Cardiac muscle cell (in vitro differentiated cells and primary cell): ENCODE data around the gene PCNX2. TPM values are rescaled to one million over a fixed set of nuclear protein-coding genes. Genes with fewer than 3 reads are reported as not detected.

Experiments
- DNase-seq, 2 donors: peaks; one replicate each; pipeline versions ENCODE4 v3.0.0 to v3.0.0-alpha.2; 2010 to 2017; ENCODE audit warnings: low read depth in 1 of 2, low spot score in 1 of 2
- H3K27ac ChIP-seq: fragments of 200-600 bp; sonication (generic); 2 replicates; pipeline ENCODE4 v1.5.1; 2016
- H3K27me3 ChIP-seq: fragments of 200-600 bp; sonication (generic); 2 replicates; pipeline ENCODE4 v1.6.0; 2016; ENCODE audit warnings: control low read depth
- H3K36me3 ChIP-seq: fragments of 200-600 bp; sonication (generic); 2 replicates; pipeline ENCODE4 v1.5.1; 2016; ENCODE audit warnings: control low read depth
- H3K4me1 ChIP-seq: fragments of 200-600 bp; sonication (generic); 2 replicates; pipeline ENCODE4 v1.8.1; 2017; ENCODE audit warnings: low read depth, mild to moderate bottlenecking, mixed run types
- H3K4me3 ChIP-seq: fragments of 200-600 bp; sonication (generic); 2 replicates; pipeline ENCODE4 v1.5.1; 2016; ENCODE audit warnings: mild to moderate bottlenecking
- H3K9me3 ChIP-seq: fragments of 200-600 bp; sonication (generic); 2 replicates; pipeline ENCODE4 v1.5.1; 2017; ENCODE audit warnings: low read depth, mild to moderate bottlenecking, control low read depth
- polyA plus RNA-seq: library from polyadenylated mRNA; unstranded; fragments of >200 nt; fragmentation: Nextera tagmentation; extraction: Ambion mirVana; gene quantifications from 2 replicates; pipeline ENCODE4 v1.2.1, GENCODE V29; 2016
- total RNA-seq: library from RNA; depleted of rRNA; stranded (reverse); fragments of >200 nt; gene quantifications from 2 replicates; pipeline ENCODE4 v1.2.3, GENCODE V29; 2016
- TF ChIP-seq, protein P1 (sequence below): IDR thresholded peaks from 2 replicates; pipeline ENCODE4 v1.5.1; 2012; ENCODE audit warnings: low read depth, mild to moderate bottlenecking, low read length

Gene PCNX2
- total and polyA plus RNA-seq, 2 experiments from 2014 or later = 3.9 to 5.1 TPM

DNA sequence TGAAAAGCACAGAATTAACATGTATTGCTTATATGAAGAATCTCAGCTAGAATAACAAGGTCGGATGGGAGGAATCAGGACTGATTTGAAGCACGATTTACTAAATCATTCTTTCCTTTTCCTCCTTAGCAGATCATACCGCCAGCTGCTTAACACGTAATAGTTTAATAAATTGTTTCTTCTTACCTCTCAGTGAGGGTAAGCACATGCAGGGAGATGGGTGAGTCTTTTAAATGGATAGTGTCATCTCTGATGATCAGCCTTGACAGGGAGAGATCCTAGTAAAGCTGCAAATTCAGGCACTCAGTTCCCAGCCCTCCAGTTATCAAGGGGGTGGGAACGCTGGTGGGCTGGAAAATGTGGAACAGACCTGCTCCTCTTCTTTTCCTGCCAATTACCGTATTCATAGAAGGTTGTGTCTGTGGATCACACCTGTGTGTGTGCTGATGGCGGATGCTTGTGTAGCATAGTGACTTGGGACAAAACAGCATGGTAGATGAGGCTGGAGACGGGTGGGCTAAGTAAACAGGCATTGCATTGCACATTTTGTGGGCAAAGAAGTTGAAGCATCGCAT is 314.5 kb downstream of the PCNX2 start:
- Histone ChIP-seq H3K27ac (peak overlapping the region; percentile 84), H3K4me1 (peaks cover 30% of the 10 kb centered on the region), H3K4me3 (no peak overlapping the region), H3K27me3 (no peaks in the 10 kb centered on the region), H3K36me3 (no peaks in the 10 kb centered on the region), H3K9me3 (no peaks in the 10 kb centered on the region)
- TF ChIP-seq, protein P1, sequence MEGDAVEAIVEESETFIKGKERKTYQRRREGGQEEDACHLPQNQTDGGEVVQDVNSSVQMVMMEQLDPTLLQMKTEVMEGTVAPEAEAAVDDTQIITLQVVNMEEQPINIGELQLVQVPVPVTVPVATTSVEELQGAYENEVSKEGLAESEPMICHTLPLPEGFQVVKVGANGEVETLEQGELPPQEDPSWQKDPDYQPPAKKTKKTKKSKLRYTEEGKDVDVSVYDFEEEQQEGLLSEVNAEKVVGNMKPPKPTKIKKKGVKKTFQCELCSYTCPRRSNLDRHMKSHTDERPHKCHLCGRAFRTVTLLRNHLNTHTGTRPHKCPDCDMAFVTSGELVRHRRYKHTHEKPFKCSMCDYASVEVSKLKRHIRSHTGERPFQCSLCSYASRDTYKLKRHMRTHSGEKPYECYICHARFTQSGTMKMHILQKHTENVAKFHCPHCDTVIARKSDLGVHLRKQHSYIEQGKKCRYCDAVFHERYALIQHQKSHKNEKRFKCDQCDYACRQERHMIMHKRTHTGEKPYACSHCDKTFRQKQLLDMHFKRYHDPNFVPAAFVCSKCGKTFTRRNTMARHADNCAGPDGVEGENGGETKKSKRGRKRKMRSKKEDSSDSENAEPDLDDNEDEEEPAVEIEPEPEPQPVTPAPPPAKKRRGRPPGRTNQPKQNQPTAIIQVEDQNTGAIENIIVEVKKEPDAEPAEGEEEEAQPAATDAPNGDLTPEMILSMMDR = no peak
- DNase-seq = no peak

DNA sequence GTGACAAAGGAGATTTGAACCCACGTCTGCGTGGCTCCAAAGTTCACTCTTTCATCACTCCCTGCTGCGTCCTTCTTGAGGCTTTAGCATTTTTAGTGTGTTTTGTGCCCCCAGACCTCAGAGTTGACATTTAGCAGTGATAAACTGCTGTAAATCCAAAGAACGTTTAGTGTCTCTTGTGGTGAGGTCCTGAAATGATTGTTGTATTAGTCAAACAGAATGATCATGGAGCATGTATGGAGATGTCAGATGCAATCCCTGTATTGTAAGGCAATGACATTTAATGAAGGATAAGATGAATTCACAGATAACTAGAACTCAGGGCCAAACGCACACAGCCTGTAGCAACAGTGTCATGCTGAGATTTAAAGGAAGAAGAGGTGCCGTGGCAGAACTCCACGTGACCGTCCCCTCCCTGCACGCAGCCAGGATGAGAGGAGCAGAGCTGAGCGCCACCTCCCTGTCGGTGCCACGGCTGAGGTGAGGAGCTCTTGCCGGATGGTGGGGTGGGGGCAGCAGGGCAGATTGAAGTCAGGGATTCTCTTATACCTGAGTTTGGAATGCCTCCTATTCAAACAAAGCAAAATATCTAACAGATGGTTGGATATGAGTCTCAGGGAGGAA is 315.1 kb downstream of the PCNX2 start:
- H3K4me1 ChIP-seq = peaks cover 26% of the 10 kb centered on the region
- H3K27me3 ChIP-seq = no peaks in the 10 kb centered on the region
- TF ChIP-seq, protein P1 = no peak
- no peaks in the 10 kb centered on the region for H3K36me3 ChIP-seq
- no peaks in the 10 kb centered on the region for H3K9me3 ChIP-seq
- no peak overlapping the region for H3K4me3 ChIP-seq
- H3K27ac ChIP-seq = peak overlapping the region; percentile 84
- DNase-seq = peak in 1 of 2 donors; percentile 28

DNA sequence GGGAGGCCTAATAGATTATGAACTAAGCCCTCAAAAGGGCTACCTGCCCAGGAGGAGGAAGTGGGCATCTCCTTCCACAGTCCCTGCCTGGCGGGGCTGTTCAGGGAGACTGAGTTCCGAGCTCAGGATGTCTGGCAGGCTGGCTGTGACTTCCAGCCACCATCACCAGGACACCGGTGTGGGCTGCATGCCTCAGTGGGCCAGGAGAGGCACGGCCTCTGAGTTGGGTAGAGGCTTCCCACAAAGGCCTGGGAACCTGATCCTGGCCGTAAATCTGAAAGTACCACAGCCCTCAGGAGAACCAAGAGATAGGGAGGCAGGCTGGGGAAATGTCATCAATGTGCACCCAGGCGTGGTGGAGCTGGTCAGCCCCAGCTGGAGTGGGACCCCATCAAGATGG is 316.0 kb downstream of the PCNX2 start:
- H3K4me1 ChIP-seq = peaks cover 22% of the 10 kb centered on the region
- peak overlapping the region; percentile 84 for H3K27ac ChIP-seq
- TF ChIP-seq, protein P1 = no peak
- H3K36me3 ChIP-seq = no peaks in the 10 kb centered on the region
- H3K27me3 ChIP-seq = no peaks in the 10 kb centered on the region
- no peak overlapping the region for H3K4me3 ChIP-seq
- DNase-seq = no peak
- no peaks in the 10 kb centered on the region for H3K9me3 ChIP-seq

DNA sequence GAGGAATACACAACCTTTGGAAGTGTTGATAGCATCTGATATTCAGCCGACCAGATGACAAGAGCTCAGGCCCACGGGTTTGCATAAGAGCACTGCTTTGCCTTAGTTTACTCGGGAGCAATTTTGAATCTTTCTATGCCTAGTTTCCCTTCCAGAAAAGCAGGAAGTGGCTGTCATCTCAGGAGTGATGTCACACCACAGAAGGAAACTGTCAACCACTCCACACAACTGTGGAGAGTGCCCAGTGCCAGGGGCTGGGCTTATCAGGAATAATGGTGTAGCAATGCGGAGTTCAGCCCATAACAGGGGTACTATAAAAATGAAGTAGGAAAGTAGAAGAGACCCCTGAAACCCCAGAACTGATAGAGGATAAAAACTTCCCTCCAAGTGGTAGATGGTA is 316.7 kb downstream of the PCNX2 start:
- no peaks in the 10 kb centered on the region for H3K27me3 ChIP-seq
- DNase-seq = peak in 1 of 2 donors; percentile 16
- H3K9me3 ChIP-seq = no peaks in the 10 kb centered on the region
- TF ChIP-seq, protein P1 = no peak
- H3K36me3 ChIP-seq = no peaks in the 10 kb centered on the region
- no peak overlapping the region for H3K27ac ChIP-seq
- H3K4me3 ChIP-seq = no peak overlapping the region
- H3K4me1 ChIP-seq = peaks cover 22% of the 10 kb centered on the region

DNA sequence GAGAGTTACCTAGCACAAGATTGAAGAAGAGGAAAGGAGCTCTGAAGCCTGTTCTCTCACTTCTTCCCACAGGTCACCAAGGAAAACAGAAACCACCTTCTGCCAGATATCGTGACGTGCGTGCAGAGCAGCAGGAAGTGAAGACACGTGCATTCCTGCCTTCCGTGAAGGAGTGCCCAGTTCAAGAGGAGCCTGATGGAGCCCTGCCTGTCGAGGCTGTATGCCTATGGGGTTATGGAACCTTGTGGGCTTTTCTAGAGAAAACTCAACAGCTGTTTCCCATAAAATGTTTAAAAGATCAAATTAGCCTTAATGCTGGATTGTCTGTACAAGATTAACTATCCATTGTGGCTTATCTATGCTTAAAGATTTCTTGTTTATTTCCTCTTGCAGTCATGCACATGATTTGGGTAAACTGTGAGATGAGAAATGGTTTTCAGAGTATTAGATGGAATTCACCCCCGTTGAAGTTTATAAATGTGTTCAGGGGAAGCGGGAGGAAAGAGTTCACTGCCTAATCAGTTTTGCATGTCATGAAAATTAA is 317.4 kb downstream of the PCNX2 start:
- Histone ChIP-seq H3K4me1 (peaks cover 22% of the 10 kb centered on the region), H3K27me3 (no peaks in the 10 kb centered on the region), H3K27ac (peak overlapping the region; percentile 18), H3K4me3 (no peak overlapping the region), H3K9me3 (no peaks in the 10 kb centered on the region), H3K36me3 (peaks cover 3% of the 10 kb centered on the region)
- DNase-seq = peak in 1 of 2 donors; percentile 40
- TF ChIP-seq, protein P1 = no peak
